HepG2 (cell line): ENCODE results near the gene CATSPERD. TPM values are rescaled to one million over a fixed set of nuclear protein-coding genes. Genes with fewer than 3 reads are reported as not detected.

Experiments
- BORCS8-MEF2B ChIP-seq: sonication (generic); formaldehyde crosslinking; IDR thresholded peaks from 2 replicates; pipeline ENCODE4 v1.8.0; 2022; ENCODE audit warnings: mild to moderate bottlenecking, missing genetic modification reagents
- EED ChIP-seq: sonication (generic); formaldehyde crosslinking; IDR thresholded peaks from 2 replicates; pipeline ENCODE4 v1.5.0; 2020; ENCODE audit warnings: mild to moderate bottlenecking, missing genetic modification reagents
- FIP1L1 ChIP-seq: fragments of 200-400 bp; formaldehyde crosslinking; IDR thresholded peaks from 2 replicates; pipeline ENCODE4 v1.6.1; 2018; ENCODE audit warnings: low read depth, mild to moderate bottlenecking, low read length, moderate library complexity, borderline replicate concordance; ENCODE audit not compliant: insufficient read depth
- IRF1 ChIP-seq: sonication (generic); formaldehyde crosslinking; IDR thresholded peaks from 2 replicates; pipeline ENCODE4 v1.4.0; 2020; ENCODE audit warnings: low read depth, mild to moderate bottlenecking, missing genetic modification reagents
- MTA1 ChIP-seq: sonication (generic); formaldehyde crosslinking; IDR thresholded peaks from 2 replicates; pipeline ENCODE4 v1.4.0; 2020; ENCODE audit warnings: missing genetic modification reagents, mild to moderate bottlenecking, borderline replicate concordance
- NFAT5 ChIP-seq: sonication (generic); formaldehyde crosslinking; IDR thresholded peaks from 2 replicates; pipeline ENCODE4 v1.4.0; 2020; ENCODE audit warnings: missing genetic modification reagents
- NR2F2 ChIP-seq: IDR thresholded peaks from 2 replicates; pipeline ENCODE4 v1.6.1; 2012; ENCODE audit warnings: low read depth, inconsistent platforms, borderline replicate concordance
- RBAK ChIP-seq: sonication (generic); formaldehyde crosslinking; IDR thresholded peaks from 2 replicates; pipeline ENCODE4 v1.5.1; 2020; ENCODE audit warnings: mild to moderate bottlenecking, missing genetic modification reagents
- TEF ChIP-seq: sonication (generic); formaldehyde crosslinking; IDR thresholded peaks from 2 replicates; pipeline ENCODE4 v1.5.0; 2020; ENCODE audit warnings: missing genetic modification reagents
- ZNF205 ChIP-seq: IDR thresholded peaks from 2 replicates; pipeline ENCODE4 v1.6.1; 2018; ENCODE audit warnings: missing biosample characterization, missing genetic modification reagents
- ZNF280D ChIP-seq: sonication (generic); formaldehyde crosslinking; IDR thresholded peaks from 2 replicates; pipeline ENCODE4 v1.5.1; 2020; ENCODE audit warnings: mild to moderate bottlenecking, missing genetic modification reagents
- ZNF432 ChIP-seq: sonication (generic); formaldehyde crosslinking; IDR thresholded peaks from 2 replicates; pipeline ENCODE4 v1.5.0; 2020; ENCODE audit warnings: missing genetic modification reagents, mild to moderate bottlenecking, borderline replicate concordance
- ZNF609 ChIP-seq: sonication (generic); formaldehyde crosslinking; IDR thresholded peaks from 2 replicates; pipeline ENCODE4 v1.4.0; 2020; ENCODE audit warnings: mild to moderate bottlenecking, missing genetic modification reagents, borderline replicate concordance
- polyA plus RNA-seq, 8 experiments: library from polyadenylated mRNA; depleted of rRNA in 3 of 8; stranded (reverse) in 7 of 8; unstranded in 1 of 8; fragments of >200 nt; fragmentation: Illumina TruSeq in 4 of 8; extraction: Trizol in 4 of 8; gene quantifications; 2 replicates each; pipeline versions ENCODE4 v1.2.1 to v1.2.3, GENCODE V29; 2011 to 2016; ENCODE audit warnings: low read depth in 4 of 8, missing spikeins in 1 of 8, mixed read lengths in 1 of 8; ENCODE audit not compliant: insufficient read depth in 1 of 8
- total RNA-seq, 5 experiments: library from RNA; depleted of rRNA; stranded (reverse); fragments of >200 nt; fragmentation: Illumina TruSeq; extraction: Trizol; gene quantifications; 2 replicates each; pipeline ENCODE4 v1.2.3, GENCODE V29; 2016; ENCODE audit warnings: low read depth in 1 of 5

The CATSPERD gene
- total and polyA plus RNA-seq, 2 of the 13 experiments (the other 11 are each of a cell fraction or from before 2014, with no cell fraction given) = 0.04 TPM; not detected in 1

- TF ChIP-seq ZNF280D = no peak
- no peak for TF ChIP-seq RBAK (CRISPR knock-in tag)
- no peak for TF ChIP-seq TEF (CRISPR knock-in tag)
- no peak for TF ChIP-seq BORCS8-MEF2B (CRISPR knock-in tag)
- no peak for TF ChIP-seq FIP1L1
- TF ChIP-seq ZNF609 (CRISPR knock-in tag) = no peak; the same call in 1 of the 2 replicates
- no peak for TF ChIP-seq MTA1
- TF ChIP-seq NFAT5 = no peak
- no peak for TF ChIP-seq ZNF432
- no peak for TF ChIP-seq IRF1 (CRISPR knock-in tag)
- no peak for TF ChIP-seq EED (CRISPR knock-in tag)
- TF ChIP-seq NR2F2 = no peak
- TF ChIP-seq ZNF205 = no peak
These were observed 33.6 kb upstream of the CATSPERD start (continued) for GRCh38 chr19:5686647-5687359.
